NCI-H2227 (cell line): ENCODE results near the gene ZNF813.
"Not testable (repeated sequence)": the region's sequence is repeated elsewhere in the genome, so short reads cannot be mapped to it uniquely, and the experiment has no call there.

Source experiments
- DNase-seq: peaks from one replicate; lab custom pipeline; 2025; ENCODE audit not compliant: unreplicated experiment; lab: John Stamatoyannopoulos, UW

Gene ZNF813

GRCh38 chr19:53467485-53468262 lies at the start of gene ZNF813:
Gene ZNF813 (plus strand): TSS chr19:53467733. CDS start chr19:53483823, 16,090 bp downstream.
- peak; percentile 97 for DNase-seq

- not testable (repeated sequence) for DNase-seq
These were observed 46.8 kb upstream of the ZNF813 start for GRCh38 chr19:53420520-53421315.

- DNase-seq, result peak; percentile 54
These were observed 45.0 kb upstream of the ZNF813 start for GRCh38 chr19:53422551-53422950.

GRCh38 chr19:53423074-53423473 lies 44.5 kb upstream of the ZNF813 start:
- peak; percentile 57 for DNase-seq

- peak; percentile 40 for DNase-seq
These were observed 43.9 kb upstream of the ZNF813 start for GRCh38 chr19:53423680-53424079.

- DNase-seq, result peak; percentile 90
These were observed 42.5 kb upstream of the ZNF813 start for GRCh38 chr19:53424968-53425597.

- DNase-seq, result peak; percentile 99
These were observed 36.0 kb upstream of the ZNF813 start, which contains the start of gene ZNF761 for GRCh38 chr19:53431399-53432087. Gene ZNF761 (plus strand): TSS chr19:53431984. CDS start chr19:53447269, 15,285 bp downstream.

GRCh38 chr19:53432088-53432661 lies 35.4 kb upstream of the ZNF813 start:
- peak; percentile 60 for DNase-seq

- DNase-seq, result not testable (repeated sequence)
These were observed 23.7 kb upstream of the ZNF813 start for GRCh38 chr19:53443809-53444208.

- not testable (repeated sequence) for DNase-seq
These were observed 20.3 kb upstream of the ZNF813 start for GRCh38 chr19:53447196-53447595.

GRCh38 chr19:53455828-53456227 lies 11.7 kb upstream of the ZNF813 start:
- no peak for DNase-seq

- DNase-seq, result not testable (repeated sequence)
These were observed 7.3 kb upstream of the ZNF813 start for GRCh38 chr19:53460131-53460721.

GRCh38 chr19:53461866-53462265 lies 5.7 kb upstream of the ZNF813 start:
- DNase-seq, result no peak

GRCh38 chr19:53462861-53463260 lies 4.7 kb upstream of the ZNF813 start:
- no peak for DNase-seq

- DNase-seq, result peak; percentile 29
These were observed 4.3 kb upstream of the ZNF813 start for GRCh38 chr19:53463263-53463662.

- peak; percentile 79 for DNase-seq
These were observed 628 bp upstream of the ZNF813 start for GRCh38 chr19:53466726-53467484.

- not testable (repeated sequence) for DNase-seq
These were observed 1.1 kb downstream of the ZNF813 start for GRCh38 chr19:53468628-53469027.

- DNase-seq, result no peak
These were observed 4.4 kb downstream of the ZNF813 start for GRCh38 chr19:53471916-53472315.

- DNase-seq, result not testable (repeated sequence)
These were observed 7.3 kb downstream of the ZNF813 start for GRCh38 chr19:53474832-53475231.
